HCT116 (cell line): ENCODE results near the gene PRR29.

ENCODE experiments used
- CTCF ChIP-seq, 3 experiments: fragments of 200-600 bp in 1 of 3; sonication (generic) in 1 of 3; IDR thresholded peaks in 2 of 3; conservative IDR thresholded peaks in 1 of 3; 2 replicates each; pipeline ENCODE4 v1.5.1; 2012 to 2017; ENCODE audit warnings: low read depth in 2 of 3, low read length in 2 of 3, antibody characterized with exemption in 1 of 3, borderline replicate concordance in 1 of 3, control low read depth in 1 of 3, mild to moderate bottlenecking in 1 of 3, mixed read lengths in 1 of 3, mixed run types in 1 of 3, moderate library complexity in 1 of 3; ENCODE audit not compliant: insufficient read depth in 1 of 3
- EZH2phosphoT487 ChIP-seq: fragments of 200-600 bp; IDR thresholded peaks from 2 replicates; pipeline ENCODE4 v1.6.1; 2018; ENCODE audit warnings: antibody characterized with exemption, borderline replicate concordance
- JUND ChIP-seq: IDR thresholded peaks from 2 replicates; pipeline ENCODE4 v1.6.1; 2012
- MAX ChIP-seq: IDR thresholded peaks from 2 replicates; pipeline ENCODE4 v1.6.1; 2012
- POLR2A ChIP-seq: IDR thresholded peaks from 2 replicates; pipeline ENCODE4 v1.7.0; 2011; ENCODE audit warnings: borderline replicate concordance; ENCODE audit not compliant: insufficient read depth, insufficient read length; ENCODE audit errors: extremely low read depth
- REST ChIP-seq: IDR thresholded peaks from 2 replicates; pipeline ENCODE4 v1.6.1; 2012; ENCODE audit warnings: low read depth
- SIN3A ChIP-seq: IDR thresholded peaks from 2 replicates; pipeline ENCODE4 v1.6.1; 2012; ENCODE audit warnings: low read depth
- SP1 ChIP-seq: IDR thresholded peaks from 2 replicates; pipeline ENCODE4 v1.6.1; 2012; ENCODE audit warnings: low read depth
- TCF7L2 ChIP-seq: IDR thresholded peaks from 2 replicates; pipeline ENCODE4 v1.7.0; 2011; ENCODE audit warnings: borderline replicate concordance, inconsistent platforms; ENCODE audit not compliant: insufficient read depth, insufficient read length; ENCODE audit errors: extremely low read depth
- ZNF274 ChIP-seq: fragments of 200-500 bp; sonication (Bioruptor generic); IDR thresholded peaks from 2 replicates; pipeline ENCODE4 v1.6.1; 2014; ENCODE audit warnings: mild to moderate bottlenecking, low read depth, low read length, inconsistent platforms

- no peak for TF ChIP-seq CTCF (IDR thresholded peaks at IDR 0.05 in 2 of 3, conservative IDR thresholded peaks at IDR 0.05 in 1 of 3; ENCODE audit: borderline replicate concordance in 1 of 3, insufficient read depth in 1 of 3, low read depth in 2 of 3, low read length in 2 of 3)
- TF ChIP-seq JUND, result no peak
- TF ChIP-seq ZNF274, result no peak
- no peak for TF ChIP-seq POLR2A
- TF ChIP-seq SP1, result no peak
- no peak for TF ChIP-seq EZH2phosphoT487
- TF ChIP-seq TCF7L2, result no peak
- no peak for TF ChIP-seq MAX
- no peak for TF ChIP-seq SIN3A
- TF ChIP-seq REST, result no peak
These were observed 24.9 kb upstream of the PRR29 start for GRCh38 chr17:63973247-63973646.
